NCI-H524 treated with DMSO at 0.1 percent for 48 hours (cell line): ENCODE results near the gene EXOC3L4.

Experiments
- DNase-seq: peaks from one replicate; lab custom pipeline; 2025; lab: John Stamatoyannopoulos, UW

Gene EXOC3L4

GRCh38 chr14:103133210-103134140 lies 39.0 kb downstream of the EXOC3L4 start:
- no peak for DNase-seq

GRCh38 chr14:103134405-103134804 lies 39.9 kb downstream of the EXOC3L4 start:
- no peak for DNase-seq

- no peak for DNase-seq
These were observed 40.4 kb downstream of the EXOC3L4 start for GRCh38 chr14:103134919-103135318.

- no peak for DNase-seq
These were observed 41.1 kb downstream of the EXOC3L4 start for GRCh38 chr14:103135333-103136260.

GRCh38 chr14:103136388-103137271 lies 42.1 kb downstream of the EXOC3L4 start:
- no peak for DNase-seq

GRCh38 chr14:103137689-103138300 lies 43.3 kb downstream of the EXOC3L4 start:
- no peak for DNase-seq

GRCh38 chr14:103138301-103139131 lies 44.0 kb downstream of the EXOC3L4 start:
- no peak for DNase-seq

GRCh38 chr14:103139132-103140025 lies 44.9 kb downstream of the EXOC3L4 start:
- DNase-seq, result no peak

GRCh38 chr14:103140316-103141109 lies 46.0 kb downstream of the EXOC3L4 start:
- DNase-seq, result peak; percentile 25

- peak; percentile 19 for DNase-seq
These were observed 46.7 kb downstream of the EXOC3L4 start for GRCh38 chr14:103141117-103141796.

GRCh38 chr14:103142026-103142425 lies 47.5 kb downstream of the EXOC3L4 start:
- peak; percentile 91 for DNase-seq

- DNase-seq, result no peak
These were observed 48.3 kb downstream of the EXOC3L4 start for GRCh38 chr14:103142721-103143302.

- no peak for DNase-seq
These were observed 49.0 kb downstream of the EXOC3L4 start for GRCh38 chr14:103143506-103143905.

- DNase-seq, result no peak
These were observed 49.6 kb downstream of the EXOC3L4 start for GRCh38 chr14:103144085-103144484.

GRCh38 chr14:103146141-103146709 lies 51.7 kb downstream of the EXOC3L4 start:
- DNase-seq, result no peak

GRCh38 chr14:103149351-103150237 lies 55.1 kb downstream of the EXOC3L4 start:
- no peak for DNase-seq
